ENCODE data around the gene NUP214.

- TF ChIP-seq, protein P1, sequence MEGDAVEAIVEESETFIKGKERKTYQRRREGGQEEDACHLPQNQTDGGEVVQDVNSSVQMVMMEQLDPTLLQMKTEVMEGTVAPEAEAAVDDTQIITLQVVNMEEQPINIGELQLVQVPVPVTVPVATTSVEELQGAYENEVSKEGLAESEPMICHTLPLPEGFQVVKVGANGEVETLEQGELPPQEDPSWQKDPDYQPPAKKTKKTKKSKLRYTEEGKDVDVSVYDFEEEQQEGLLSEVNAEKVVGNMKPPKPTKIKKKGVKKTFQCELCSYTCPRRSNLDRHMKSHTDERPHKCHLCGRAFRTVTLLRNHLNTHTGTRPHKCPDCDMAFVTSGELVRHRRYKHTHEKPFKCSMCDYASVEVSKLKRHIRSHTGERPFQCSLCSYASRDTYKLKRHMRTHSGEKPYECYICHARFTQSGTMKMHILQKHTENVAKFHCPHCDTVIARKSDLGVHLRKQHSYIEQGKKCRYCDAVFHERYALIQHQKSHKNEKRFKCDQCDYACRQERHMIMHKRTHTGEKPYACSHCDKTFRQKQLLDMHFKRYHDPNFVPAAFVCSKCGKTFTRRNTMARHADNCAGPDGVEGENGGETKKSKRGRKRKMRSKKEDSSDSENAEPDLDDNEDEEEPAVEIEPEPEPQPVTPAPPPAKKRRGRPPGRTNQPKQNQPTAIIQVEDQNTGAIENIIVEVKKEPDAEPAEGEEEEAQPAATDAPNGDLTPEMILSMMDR (IDR thresholded peaks at IDR 0.05; ENCODE audit: low read depth, low read length), result no peak
- no peak for TF ChIP-seq EZH2phosphoT487 (IDR thresholded peaks at IDR 0.05; ENCODE audit: low read depth)
These were observed 108.6 kb downstream of the NUP214 start for GRCh38 chr9:131233995-131234394.
